ENCODE results near the gene MYO1E. TPM values are rescaled to one million over a fixed set of nuclear protein-coding genes. Genes with fewer than 3 reads are reported as not detected.

Gene MYO1E
- total and polyA plus RNA-seq, 2 of the 4 experiments (the other 2 are of a cell fraction) = 13.4 to 37.3 TPM

DNA sequence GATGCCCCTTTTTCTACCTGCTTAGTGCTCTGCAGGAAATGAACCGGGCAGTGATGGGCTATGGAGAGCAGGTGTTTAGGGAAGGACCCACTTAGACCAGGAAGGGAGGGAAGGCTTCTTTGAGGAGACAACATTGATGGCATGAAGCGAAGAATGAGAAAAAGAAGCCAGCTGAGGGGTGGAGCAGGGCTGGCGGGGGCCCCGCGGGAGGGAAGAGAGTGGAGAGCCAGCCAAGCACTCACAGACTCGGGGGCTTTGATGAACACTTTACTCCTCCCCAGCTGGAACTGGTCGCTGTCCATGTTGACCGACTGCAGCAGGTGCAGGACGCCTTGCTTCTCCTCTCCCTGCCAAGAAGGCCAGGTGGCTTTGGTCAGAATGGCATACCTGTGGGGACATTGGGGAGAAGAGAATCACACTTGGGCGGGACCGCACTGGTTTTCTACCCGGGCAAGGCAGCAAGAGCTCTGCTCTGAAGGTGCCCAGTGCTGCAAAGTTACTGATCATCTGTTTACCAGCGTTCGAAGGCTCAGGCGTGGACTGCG is 194.4 kb downstream of the MYO1E start:
- Histone ChIP-seq H4K91ac (ENCODE audit: insufficient read depth, low read depth, low read length) (no peak overlapping the region), H2AK9ac (replicated peaks; ENCODE audit: low read depth, low read length, poor library complexity) (no peak overlapping the region), H2AFZ (replicated peaks; ENCODE audit: low read length, poor library complexity) (no peak overlapping the region), H3K9ac (ENCODE audit: low read depth, low read length) (no peak overlapping the region), H3K4ac (ENCODE audit: low read depth, low read length) (no peak overlapping the region), H2BK120ac (ENCODE audit: low read depth, low read length) (no peak overlapping the region), H4K5ac (ENCODE audit: low read depth, low read length) (no peak overlapping the region), H4K20me1 (ENCODE audit: insufficient read depth, low read length) (peaks cover 11% of the 10 kb centered on the region), H3K14ac (replicated peaks; ENCODE audit: low read depth, low read length) (no peak overlapping the region), H4K8ac (ENCODE audit: low read depth in 2 of 2, low read length in 2 of 2) (no peak overlapping the region), H3K56ac (ENCODE audit: extremely low read depth, insufficient read depth, low read length) (no peak overlapping the region), H3K9me1 (ENCODE audit: insufficient read depth, low read length) (peaks cover 3% of the 10 kb centered on the region; the same call in 1 of the 2 replicates), H3K36me3 (ENCODE audit: control insufficient read depth, insufficient read depth, low read length) (peaks cover 9% of the 10 kb centered on the region), H2BK15ac (ENCODE audit: low read depth, low read length) (no peak overlapping the region), H3K9me3 (ENCODE audit: control insufficient read depth, insufficient read depth, low read length) (peaks cover 5% of the 10 kb centered on the region), H3K4me3 (ENCODE audit: insufficient read depth, low read depth, low read length) (no peak overlapping the region), H2BK20ac (ENCODE audit: low read depth, low read length) (no peak overlapping the region), H3K79me1 (ENCODE audit: low read depth in 1 of 2, low read length in 2 of 2) (peaks cover 0 to 6% of the 10 kb centered on the region in 2 experiments; a peak in 1 of 4 replicates), H3K4me2 (ENCODE audit: low read depth, low read length) (no peak overlapping the region), H2BK5ac (ENCODE audit: low read depth, low read length, poor library complexity, severe bottlenecking) (no peak overlapping the region), H3K4me1 (ENCODE audit: control insufficient read depth, insufficient read depth, low read length) (peaks cover 10% of the 10 kb centered on the region), H3K27ac (ENCODE audit: insufficient read depth, low read length) (no peak overlapping the region), H3K27me3 (ENCODE audit: control insufficient read depth, insufficient read depth, low read length) (no peaks in the 10 kb centered on the region), H3K18ac (ENCODE audit: low read depth, low read length) (no peak overlapping the region), H3K23ac (ENCODE audit: low read depth, low read length) (no peak overlapping the region), H2AK5ac (ENCODE audit: low read depth, low read length) (peak overlapping the region; percentile 52; the same call in 1 of the 2 replicates)
- ATAC-seq (ENCODE audit: low read depth) (no peak), DNase-seq (no peak)
- ChIA-PET POLR2A (ENCODE audit: unreplicated experiment) (no interaction called here), CTCF (no interaction called here)
- intact Hi-C loops (cut with micrococcal nuclease) = loop anchor here (5.0 kb wide), 1 partner anchor 44 kb away; no protein-coding TSS in a partner anchor
- 88% methylated on average over 5 of the region's 16 CpGs; no CpG with 5 or more reads in 1 of the 2 experiments for WGBS, 2 experiments (ENCODE audit: extremely low coverage in 2 of 2, insufficient read length in 1 of 2)
- in situ Hi-C loops (cut with MboI; ENCODE audit: low sequenced_read_pairs) = loop anchor here (10.0 kb wide), 1 partner anchor 197 kb away; the partner anchor contains the start of gene MYO1E
- no TSS peak for BruUV-seq (replicated peaks)
- dilution Hi-C loops (cut with HindIII; ENCODE audit: low sequenced_read_pairs, unreplicated experiment) = no loop called here
- TF ChIP-seq RFX5 (IDR thresholded peaks at IDR 0.05; ENCODE audit: low read depth, low read length) (no peak), CEBPB (IDR thresholded peaks at IDR 0.05; ENCODE audit: low read depth, low read length) (no peak), MAZ (IDR thresholded peaks at IDR 0.05; ENCODE audit: borderline replicate concordance, low read depth, low read length) (no peak), BHLHE40 (IDR thresholded peaks at IDR 0.05; ENCODE audit: low read depth, low read length) (no peak), SMC3 (IDR thresholded peaks at IDR 0.05; ENCODE audit: low read depth, low read length) (no peak), POLR2A (IDR thresholded peaks at IDR 0.05; ENCODE audit: low read depth, low read length) (no peak), MAFK (IDR thresholded peaks at IDR 0.05; ENCODE audit: low read depth, low read length) (no peak), FOS (IDR thresholded peaks at IDR 0.05; ENCODE audit: low read depth, low read length) (no peak), NFE2L2 (IDR thresholded peaks at IDR 0.05; ENCODE audit: low read depth, low read length) (no peak), RCOR1 (IDR thresholded peaks at IDR 0.05; ENCODE audit: insufficient replicate concordance, low read length) (no peak), CHD1 (IDR thresholded peaks at IDR 0.05; ENCODE audit: low read depth, low read length) (no peak), RAD21 (IDR thresholded peaks at IDR 0.05; ENCODE audit: low read length) (no peak), MXI1 (IDR thresholded peaks at IDR 0.05; ENCODE audit: borderline replicate concordance, low read depth, low read length) (no peak)
- TF ChIP-seq, protein P1, sequence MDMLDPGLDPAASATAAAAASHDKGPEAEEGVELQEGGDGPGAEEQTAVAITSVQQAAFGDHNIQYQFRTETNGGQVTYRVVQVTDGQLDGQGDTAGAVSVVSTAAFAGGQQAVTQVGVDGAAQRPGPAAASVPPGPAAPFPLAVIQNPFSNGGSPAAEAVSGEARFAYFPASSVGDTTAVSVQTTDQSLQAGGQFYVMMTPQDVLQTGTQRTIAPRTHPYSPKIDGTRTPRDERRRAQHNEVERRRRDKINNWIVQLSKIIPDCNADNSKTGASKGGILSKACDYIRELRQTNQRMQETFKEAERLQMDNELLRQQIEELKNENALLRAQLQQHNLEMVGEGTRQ (IDR thresholded peaks at IDR 0.05; ENCODE audit: low read depth, low read length) = no peak
- TF ChIP-seq, protein P2, sequence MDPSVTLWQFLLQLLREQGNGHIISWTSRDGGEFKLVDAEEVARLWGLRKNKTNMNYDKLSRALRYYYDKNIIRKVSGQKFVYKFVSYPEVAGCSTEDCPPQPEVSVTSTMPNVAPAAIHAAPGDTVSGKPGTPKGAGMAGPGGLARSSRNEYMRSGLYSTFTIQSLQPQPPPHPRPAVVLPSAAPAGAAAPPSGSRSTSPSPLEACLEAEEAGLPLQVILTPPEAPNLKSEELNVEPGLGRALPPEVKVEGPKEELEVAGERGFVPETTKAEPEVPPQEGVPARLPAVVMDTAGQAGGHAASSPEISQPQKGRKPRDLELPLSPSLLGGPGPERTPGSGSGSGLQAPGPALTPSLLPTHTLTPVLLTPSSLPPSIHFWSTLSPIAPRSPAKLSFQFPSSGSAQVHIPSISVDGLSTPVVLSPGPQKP (IDR thresholded peaks at IDR 0.05; ENCODE audit: borderline replicate concordance, low read depth, low read length) = no peak
- TF ChIP-seq, protein P3, sequence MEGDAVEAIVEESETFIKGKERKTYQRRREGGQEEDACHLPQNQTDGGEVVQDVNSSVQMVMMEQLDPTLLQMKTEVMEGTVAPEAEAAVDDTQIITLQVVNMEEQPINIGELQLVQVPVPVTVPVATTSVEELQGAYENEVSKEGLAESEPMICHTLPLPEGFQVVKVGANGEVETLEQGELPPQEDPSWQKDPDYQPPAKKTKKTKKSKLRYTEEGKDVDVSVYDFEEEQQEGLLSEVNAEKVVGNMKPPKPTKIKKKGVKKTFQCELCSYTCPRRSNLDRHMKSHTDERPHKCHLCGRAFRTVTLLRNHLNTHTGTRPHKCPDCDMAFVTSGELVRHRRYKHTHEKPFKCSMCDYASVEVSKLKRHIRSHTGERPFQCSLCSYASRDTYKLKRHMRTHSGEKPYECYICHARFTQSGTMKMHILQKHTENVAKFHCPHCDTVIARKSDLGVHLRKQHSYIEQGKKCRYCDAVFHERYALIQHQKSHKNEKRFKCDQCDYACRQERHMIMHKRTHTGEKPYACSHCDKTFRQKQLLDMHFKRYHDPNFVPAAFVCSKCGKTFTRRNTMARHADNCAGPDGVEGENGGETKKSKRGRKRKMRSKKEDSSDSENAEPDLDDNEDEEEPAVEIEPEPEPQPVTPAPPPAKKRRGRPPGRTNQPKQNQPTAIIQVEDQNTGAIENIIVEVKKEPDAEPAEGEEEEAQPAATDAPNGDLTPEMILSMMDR (conservative IDR thresholded peaks at IDR 0.05; ENCODE audit: low read depth, low read length) = no peak

All from IMR-90 (cell line).